Kidney epithelial cell (primary cell): ENCODE measurements around the gene KMT2B. TPM values are rescaled to one million over a fixed set of nuclear protein-coding genes. Genes with fewer than 3 reads are reported as not detected.
A peak's percentile ranks its signal among the peaks of the same experiment; 100 is the strongest.

ENCODE experiments used
- DNase-seq: peaks from one replicate; pipeline ENCODE4 v3.0.0-alpha.2; 2010; ENCODE audit warnings: low read depth
- H3K27me3 ChIP-seq: 2 replicates; pipeline ENCODE4 v1.6.0; 2011; ENCODE audit warnings: low read length; ENCODE audit not compliant: control insufficient read depth, insufficient read depth
- H3K36me3 ChIP-seq: 2 replicates; pipeline ENCODE4 v1.5.1; 2011; ENCODE audit warnings: low read length; ENCODE audit not compliant: control insufficient read depth, insufficient read depth
- H3K4me3 ChIP-seq: 2 replicates; pipeline ENCODE4 v1.5.1; 2011; ENCODE audit warnings: low read depth, mild to moderate bottlenecking, control low read depth, low read length
- CTCF ChIP-seq: IDR thresholded peaks from 2 replicates; pipeline ENCODE4 v1.5.1; 2011; ENCODE audit warnings: mild to moderate bottlenecking, moderate library complexity, low read length, control low read depth, inconsistent platforms; ENCODE audit not compliant: insufficient read depth, poor library complexity, severe bottlenecking
- total RNA-seq: library from RNA; depleted of rRNA; stranded (reverse); fragments of >200 nt; gene quantifications from 2 replicates; pipeline ENCODE4 v1.2.3, GENCODE V29; 2015

The KMT2B gene
- total RNA-seq, 1 donor from 2014 or later, result 18.4 TPM

GRCh38 chr19:35755131-35755549 lies 37.3 kb downstream of the KMT2B start:
- Histone ChIP-seq H3K36me3 (no peaks in the 10 kb centered on the region), H3K27me3 (no peaks in the 10 kb centered on the region), H3K4me3 (no peak overlapping the region)
- TF ChIP-seq CTCF, result no peak
- no peak for DNase-seq

DNA sequence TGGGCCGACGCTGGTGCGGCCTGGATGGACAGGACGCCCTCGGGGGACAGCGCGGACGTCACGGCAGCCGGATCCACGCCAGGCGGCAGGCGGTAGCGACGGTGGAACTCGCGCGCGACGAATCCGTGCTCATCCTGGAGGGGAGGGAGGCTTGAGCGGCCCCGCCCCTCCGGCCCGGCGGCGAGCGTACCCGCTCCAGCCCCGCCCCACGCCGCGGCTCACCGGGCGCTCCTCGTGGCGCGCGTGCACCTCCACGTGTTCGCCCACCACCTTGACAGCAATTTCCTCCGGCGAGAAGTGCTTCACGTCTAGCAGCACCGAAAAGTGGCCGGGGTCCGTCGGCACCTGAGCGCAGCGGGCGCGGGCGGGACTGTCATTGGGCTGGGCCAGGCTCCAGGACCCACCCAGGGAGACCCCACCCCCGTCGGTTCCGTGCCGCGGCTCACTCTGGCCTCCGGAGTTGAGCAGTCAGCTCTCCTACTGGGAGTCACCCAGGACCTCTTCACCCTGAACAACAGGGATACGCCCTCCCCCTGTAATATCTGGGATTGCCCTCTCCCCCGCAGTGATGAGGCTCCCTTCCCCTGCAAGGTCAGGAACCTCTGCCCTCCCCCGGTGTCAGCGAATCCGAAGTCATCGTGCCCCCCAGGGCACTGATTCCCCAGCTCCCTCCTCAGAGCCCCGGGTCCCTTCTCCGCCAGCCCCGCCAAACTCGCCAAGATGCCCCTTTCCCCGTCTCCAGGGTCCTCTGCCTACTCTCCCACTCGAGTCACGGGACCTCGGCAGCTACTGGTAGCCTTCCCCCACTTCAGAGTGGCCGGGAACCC lies 38.0 kb downstream of the KMT2B start:
- DNase-seq, result no peak
- no peak for TF ChIP-seq CTCF
- no peak overlapping the region for H3K4me3 ChIP-seq
- H3K27me3 ChIP-seq, result no peaks in the 10 kb centered on the region
- H3K36me3 ChIP-seq, result no peaks in the 10 kb centered on the region

GRCh38 chr19:35756377-35757230 lies 38.8 kb downstream of the KMT2B start, which contains the start of gene HSPB6:
TSS of gene HSPB6 (minus strand) at chr19:35757029. CDS start at chr19:35757008, 21 bp downstream.
- no peak for DNase-seq
- peak within 1 kb of the TSS; percentile 14 for H3K4me3 ChIP-seq
- H3K27me3 ChIP-seq, result no peaks in the 10 kb centered on the region
- TF ChIP-seq CTCF, result no peak
- no peaks in the 10 kb centered on the region for H3K36me3 ChIP-seq

GRCh38 chr19:35757231-35757748 lies 39.5 kb downstream of the KMT2B start:
- H3K4me3 ChIP-seq, result peak overlapping the region; percentile 14
- no peak for DNase-seq
- TF ChIP-seq CTCF, result no peak
- H3K36me3 ChIP-seq, result peaks cover 3% of the 10 kb centered on the region
- no peaks in the 10 kb centered on the region for H3K27me3 ChIP-seq

- Histone ChIP-seq H3K36me3 (peaks cover 3% of the 10 kb centered on the region), H3K4me3 (peak within 1 kb of the TSS; percentile 66), H3K27me3 (no peaks in the 10 kb centered on the region)
- TF ChIP-seq CTCF, result no peak
- peak; percentile 98 for DNase-seq
Measured at GRCh38 chr19:35757749-35758608, 40.2 kb downstream of the KMT2B start, which contains the start of gene PROSER3. TSS of gene PROSER3 (plus strand) at chr19:35758176. CDS start at chr19:35758216, 40 bp downstream.
